CD14-positive monocyte (primary cell): Measurements from ENCODE around the gene BTBD9. TPM values are rescaled to one million over a fixed set of nuclear protein-coding genes. Genes with fewer than 3 reads are reported as not detected.

ENCODE experiments used
- DNase-seq, 3 donors: peaks; one replicate each; pipeline ENCODE4 v3.0.0-alpha.2; 2011 to 2022
- H2AFZ ChIP-seq: 2 replicates; pipeline ENCODE4 v1.6.0; 2012; ENCODE audit warnings: mild to moderate bottlenecking, low read depth, low read length, inconsistent platforms; ENCODE audit not compliant: insufficient read depth, poor library complexity, severe bottlenecking
- H3K27ac ChIP-seq, 2 donors: 1 replicate in 1 of 2; 2 replicates in 1 of 2; pipeline ENCODE4 v1.5.1; 2012 to 2013; ENCODE audit warnings: low read length in 2 of 2, control low read depth in 1 of 2, inconsistent platforms in 1 of 2, low read depth in 1 of 2, mild to moderate bottlenecking in 1 of 2
- H3K27me3 ChIP-seq, 2 donors: one replicate each; pipeline versions ENCODE4 v1.6.0 to v1.6.1; 2011 to 2013; ENCODE audit warnings: low read length in 2 of 2; ENCODE audit not compliant: control insufficient read depth in 2 of 2, insufficient read depth in 2 of 2
- H3K36me3 ChIP-seq, 2 donors: replicated peaks in 1 of 2; 1 replicate in 1 of 2; 2 replicates in 1 of 2; pipeline versions ENCODE4 v1.5.1 to v1.6.1; 2012 to 2013; ENCODE audit warnings: low read length in 2 of 2, control low read depth in 1 of 2, inconsistent platforms in 1 of 2, mild to moderate bottlenecking in 1 of 2; ENCODE audit not compliant: insufficient read depth in 2 of 2, control insufficient read depth in 1 of 2
- H3K4me1 ChIP-seq, 2 donors: 1 replicate in 1 of 2; 2 replicates in 1 of 2; pipeline versions ENCODE4 v1.5.1 to v1.6.1; 2012 to 2013; ENCODE audit warnings: low read length in 2 of 2, control low read depth in 1 of 2, inconsistent platforms in 1 of 2, mild to moderate bottlenecking in 1 of 2, moderate library complexity in 1 of 2; ENCODE audit not compliant: insufficient read depth in 2 of 2, control insufficient read depth in 1 of 2
- H3K4me2 ChIP-seq: replicated peaks from 2 replicates; pipeline ENCODE3; 2012; ENCODE audit warnings: low read length, moderate library complexity, mild to moderate bottlenecking; ENCODE audit not compliant: poor library complexity, severe bottlenecking; ENCODE audit errors: extremely low read depth
- H3K4me3 ChIP-seq, 3 experiments: fragments of 200-600 bp in 1 of 3; sonication (generic) in 1 of 3; replicated peaks in 1 of 3; 1 replicate in 2 of 3; 2 replicates in 1 of 3; pipeline ENCODE4 v1.5.1; 2011 to 2013; ENCODE audit warnings: low read length in 3 of 3, mild to moderate bottlenecking in 3 of 3, control low read depth in 2 of 3, low read depth in 2 of 3, inconsistent platforms in 1 of 3, moderate library complexity in 1 of 3
- H3K79me2 ChIP-seq: 2 replicates; pipeline ENCODE4 v1.6.0; 2012; ENCODE audit warnings: mild to moderate bottlenecking, control low read depth, inconsistent platforms, low read length, moderate library complexity; ENCODE audit not compliant: insufficient read depth
- H3K9ac ChIP-seq: 2 replicates; pipeline ENCODE4 v1.6.0; 2017; ENCODE audit warnings: low read length, mild to moderate bottlenecking; ENCODE audit not compliant: insufficient read depth, poor library complexity, severe bottlenecking
- H3K9me3 ChIP-seq, 2 donors: replicated peaks in 1 of 2; 1 replicate in 1 of 2; 2 replicates in 1 of 2; pipeline versions ENCODE4 v1.5.1 to v1.6.1; 2012 to 2013; ENCODE audit warnings: low read length in 2 of 2, control low read depth in 1 of 2; ENCODE audit not compliant: control insufficient read depth in 1 of 2, insufficient read depth in 1 of 2
- H4K20me1 ChIP-seq: 2 replicates; pipeline ENCODE4 v1.6.0; 2012; ENCODE audit warnings: mild to moderate bottlenecking, low read length, control low read depth, moderate library complexity; ENCODE audit not compliant: insufficient read depth
- H3K27ac Mint-ChIP-seq, 7 donors: one replicate each; pipeline ENCODE4 v1.8.0; 2020; ENCODE audit warnings: mild to moderate bottlenecking in 7 of 7, mixed read lengths in 7 of 7, moderate library complexity in 6 of 7, inconsistent platforms in 2 of 7
- H3K27me3 Mint-ChIP-seq, 3 donors: one replicate each; pipeline ENCODE4 v1.8.0; 2021 to 2022; ENCODE audit warnings: low read depth in 3 of 3, mild to moderate bottlenecking in 3 of 3, mixed read lengths in 3 of 3, moderate library complexity in 3 of 3, inconsistent platforms in 1 of 3
- H3K36me3 Mint-ChIP-seq, 2 donors: one replicate each; pipeline ENCODE4 v1.8.0; 2020; ENCODE audit warnings: mixed read lengths in 2 of 2, inconsistent platforms in 1 of 2, mild to moderate bottlenecking in 1 of 2
- H3K4me1 Mint-ChIP-seq: one replicate; pipeline ENCODE4 v1.8.0; 2020; ENCODE audit warnings: mild to moderate bottlenecking, mixed read lengths
- H3K4me3 Mint-ChIP-seq, 2 donors: one replicate each; pipeline ENCODE4 v1.8.0; 2020; ENCODE audit warnings: mild to moderate bottlenecking in 2 of 2, mixed read lengths in 2 of 2, moderate library complexity in 1 of 2
- H3K9me3 Mint-ChIP-seq, 7 donors: one replicate each; pipeline ENCODE4 v1.8.0; 2020 to 2022; ENCODE audit warnings: mixed read lengths in 7 of 7, mild to moderate bottlenecking in 6 of 7, moderate library complexity in 6 of 7, inconsistent platforms in 2 of 7
- CTCF ChIP-seq: fragments of 200-600 bp; IDR thresholded peaks from one replicate; pipeline ENCODE4 v1.8.0; 2022; ENCODE audit warnings: antibody characterized with exemption, mild to moderate bottlenecking
- WGBS: methylation state at CpG from one replicate; pipeline ENCODE4 v1.1.5; 2013; ENCODE audit warnings: missing lambda C conversion rate; ENCODE audit not compliant: insufficient coverage; 5-methylcytosine and 5-hydroxymethylcytosine counted together
- intact Hi-C, 2 donors: fragments of 100-400 bp; cut with micrococcal nuclease; formaldehyde crosslinking; loops; one replicate each; pipeline versions ENCODE4 v1.15.0 to v1.15.1; 2023
- polyA plus RNA-seq, 3 donors: library from polyadenylated mRNA; depleted of rRNA in 1 of 3; unstranded in 2 of 3; stranded (reverse) in 1 of 3; fragments of 300-500 nt in 2 of 3; fragments of >200 nt in 1 of 3; fragmentation: Illumina TruSeq in 2 of 3; gene quantifications; 1 replicate in 2 of 3; 2 replicates in 1 of 3; pipeline ENCODE4 v1.2.3, GENCODE V29; 2012 to 2021

Gene BTBD9
- polyA plus RNA-seq, 3 donors = 5.2 to 7.5 (median 6.2) TPM

- H3K27ac Mint-ChIP-seq = no peak overlapping the region
- Histone ChIP-seq H4K20me1 (peaks cover 10% of the 10 kb centered on the region), H3K9me3 (no peaks in the 10 kb centered on the region), H3K27ac (no peak overlapping the region), H3K4me1 (no peaks in the 10 kb centered on the region), H3K36me3 (no peaks in the 10 kb centered on the region), H2AFZ (no peak overlapping the region), H3K27me3 (no peaks in the 10 kb centered on the region), H3K4me2 (no peak overlapping the region), H3K9ac (no peak overlapping the region), H3K79me2 (no peaks in the 10 kb centered on the region), H3K4me3 (no peak overlapping the region)
- 96% methylated on average over 4 of the region's 4 CpGs for WGBS
- TF ChIP-seq CTCF = no peak
- H3K27me3 Mint-ChIP-seq = no peaks in the 10 kb centered on the region
- no peak overlapping the region for H3K4me3 Mint-ChIP-seq
- no peaks in the 10 kb centered on the region for H3K4me1 Mint-ChIP-seq
- no peak for DNase-seq
- intact Hi-C loops = no loop called here
- peaks cover 9 to 12% of the 10 kb centered on the region in 2 donors for H3K36me3 Mint-ChIP-seq
- H3K9me3 Mint-ChIP-seq = peaks cover 0 to 2% (median 0%) of the 10 kb centered on the region in 7 donors
Observed at GRCh38 chr6:38599966-38600550, 39.7 kb downstream of the BTBD9 start.

GRCh38 chr6:38599261-38599660 lies 40.5 kb downstream of the BTBD9 start:
- no peak overlapping the region for H3K9ac ChIP-seq
- H3K36me3 Mint-ChIP-seq = peaks cover 9 to 17% of the 10 kb centered on the region in 2 donors
- no peak for DNase-seq
- no peak overlapping the region for H3K27ac Mint-ChIP-seq
- H3K27me3 ChIP-seq = no peaks in the 10 kb centered on the region
- intact Hi-C loops = no loop called here
- H3K36me3 ChIP-seq = no peaks in the 10 kb centered on the region
- no peak overlapping the region for H3K4me3 ChIP-seq
- no peaks in the 10 kb centered on the region for H3K79me2 ChIP-seq
- no peak overlapping the region for H3K4me3 Mint-ChIP-seq
- H3K27ac ChIP-seq = no peak overlapping the region
- no peaks in the 10 kb centered on the region for H3K27me3 Mint-ChIP-seq
- H3K4me1 ChIP-seq = no peaks in the 10 kb centered on the region
- TF ChIP-seq CTCF = no peak
- H3K9me3 ChIP-seq = no peaks in the 10 kb centered on the region
- H3K9me3 Mint-ChIP-seq = peaks cover 0 to 2% (median 0%) of the 10 kb centered on the region in 7 donors
- H2AFZ ChIP-seq = no peak overlapping the region
- H4K20me1 ChIP-seq = peaks cover 10% of the 10 kb centered on the region
- WGBS = 96% methylated on average over 5 of the region's 5 CpGs
- H3K4me2 ChIP-seq = no peak overlapping the region
- H3K4me1 Mint-ChIP-seq = no peaks in the 10 kb centered on the region
